GM18505 (cell line): ENCODE measurements around the gene BMPR1B.

Experiments used
- ATAC-seq: cut with Tn5 transposase; IDR thresholded peaks from one replicate; pipeline ENCODE4 v1.9.1; 2021; ENCODE audit not compliant: unreplicated experiment
- POLR2A ChIP-seq: IDR thresholded peaks from 4 replicates; pipeline ENCODE4 v1.6.1; 2011; ENCODE audit warnings: borderline replicate concordance; ENCODE audit not compliant: insufficient read depth, insufficient read length; ENCODE audit errors: extremely low read depth

BMPR1B gene

GRCh38 chr4:94918543-94918942, 160.8 kb downstream of the BMPR1B start:
- no peak for ATAC-seq
- no peak for TF ChIP-seq POLR2A

GRCh38 chr4:94920369-94920768, 162.6 kb downstream of the BMPR1B start:
- no peak for ATAC-seq
- TF ChIP-seq POLR2A = no peak

DNA sequence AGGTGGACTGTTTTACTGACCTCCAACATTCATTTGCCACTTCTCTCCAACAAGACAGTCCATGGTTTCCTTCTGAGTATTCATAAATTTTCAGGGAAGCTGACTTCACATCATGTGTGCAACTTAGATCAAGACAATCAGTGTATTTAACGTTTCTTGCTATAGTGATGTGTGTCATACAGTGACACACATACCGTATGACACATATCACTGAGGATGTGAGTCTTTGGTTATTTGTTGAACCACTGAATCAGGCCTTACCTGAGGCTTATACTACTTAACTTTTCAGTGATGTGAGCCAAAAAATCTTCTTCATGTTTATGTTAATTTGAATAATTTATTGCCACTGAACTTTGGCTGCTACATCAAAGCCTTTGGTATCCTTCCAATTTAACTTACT, 166.8 kb downstream of the BMPR1B start:
- no peak for TF ChIP-seq POLR2A
- no peak for ATAC-seq

DNA sequence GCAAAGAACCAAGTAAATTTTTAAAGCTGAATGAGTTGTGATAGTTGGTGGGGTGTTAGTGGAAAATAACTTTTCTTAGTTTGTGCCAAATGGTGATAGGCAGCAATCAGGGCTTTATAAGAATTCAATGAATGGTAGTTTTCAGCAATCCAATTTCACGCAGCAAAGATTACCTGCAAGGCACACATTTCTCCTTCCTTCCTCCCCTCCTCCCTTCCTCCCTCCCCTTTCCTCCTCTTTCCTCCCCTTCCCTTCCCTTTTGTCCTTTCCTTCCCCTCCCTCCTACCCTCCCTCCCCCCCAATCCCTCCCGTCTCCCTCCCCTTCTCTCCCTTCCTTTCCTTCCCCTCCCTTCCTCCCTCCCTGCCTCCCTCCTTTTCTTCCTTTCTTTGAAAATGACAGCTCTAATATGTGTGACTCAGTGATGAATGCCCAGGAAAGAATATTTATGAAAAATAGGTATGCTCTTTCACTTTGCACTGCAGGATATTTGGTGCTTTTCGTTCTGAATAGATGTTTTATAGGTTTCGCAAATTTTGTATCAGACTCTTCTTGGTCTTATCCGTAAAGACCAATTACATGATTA, 168.1 kb downstream of the BMPR1B start:
- TF ChIP-seq POLR2A = no peak

DNA sequence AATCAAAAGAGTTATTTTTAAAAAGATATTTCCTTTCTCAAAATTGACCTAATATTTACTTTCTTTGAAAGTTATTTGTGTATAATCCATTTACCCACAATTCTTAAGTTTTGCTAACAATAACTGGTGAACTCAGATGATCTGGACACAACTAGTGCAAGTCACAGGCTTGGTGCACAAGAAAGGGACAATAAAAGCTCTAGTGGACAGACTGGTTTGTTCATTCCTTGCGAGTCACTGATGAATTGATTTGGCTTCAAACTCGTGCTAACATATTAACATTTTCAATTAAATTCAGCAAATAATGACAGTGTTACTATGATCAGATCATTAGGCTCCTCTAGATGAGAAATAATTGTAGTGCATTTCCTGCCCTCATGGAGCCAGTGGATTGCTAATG, 169.2 kb downstream of the BMPR1B start:
- no peak for ATAC-seq

More for the DNA sequence above, 168.1 kb downstream of the BMPR1B start:
- no peak for ATAC-seq

GRCh38 chr4:94927696-94928095, 169.9 kb downstream of the BMPR1B start:
- no peak for TF ChIP-seq POLR2A
- no peak for ATAC-seq

More for the DNA sequence above, 169.2 kb downstream of the BMPR1B start:
- no peak for TF ChIP-seq POLR2A

DNA sequence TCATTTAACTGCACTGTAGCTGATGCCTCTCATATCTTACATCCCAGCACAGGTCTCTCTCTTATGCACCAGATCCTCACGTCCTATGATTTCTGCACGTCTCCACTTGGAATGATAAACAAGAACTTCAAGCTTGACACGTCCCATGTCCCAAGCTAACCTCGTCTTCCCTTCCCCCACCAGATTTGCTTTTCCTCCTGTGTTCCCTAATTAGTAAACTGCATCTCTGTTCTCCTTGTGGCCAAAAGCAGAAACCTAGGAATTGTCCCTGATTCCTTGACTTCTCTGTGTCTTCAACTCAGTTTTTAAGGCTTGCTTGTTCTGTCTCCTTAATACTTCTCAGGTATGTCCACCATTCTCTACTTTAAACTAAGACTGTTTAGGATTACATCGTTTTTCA, 171.9 kb downstream of the BMPR1B start:
- no peak for TF ChIP-seq POLR2A
- no peak for ATAC-seq

- no peak for TF ChIP-seq POLR2A
- ATAC-seq = no peak
These were observed 173.9 kb downstream of the BMPR1B start for GRCh38 chr4:94931626-94932025.

GRCh38 chr4:94932366-94932765, 174.6 kb downstream of the BMPR1B start:
- ATAC-seq = no peak
- TF ChIP-seq POLR2A = no peak

DNA sequence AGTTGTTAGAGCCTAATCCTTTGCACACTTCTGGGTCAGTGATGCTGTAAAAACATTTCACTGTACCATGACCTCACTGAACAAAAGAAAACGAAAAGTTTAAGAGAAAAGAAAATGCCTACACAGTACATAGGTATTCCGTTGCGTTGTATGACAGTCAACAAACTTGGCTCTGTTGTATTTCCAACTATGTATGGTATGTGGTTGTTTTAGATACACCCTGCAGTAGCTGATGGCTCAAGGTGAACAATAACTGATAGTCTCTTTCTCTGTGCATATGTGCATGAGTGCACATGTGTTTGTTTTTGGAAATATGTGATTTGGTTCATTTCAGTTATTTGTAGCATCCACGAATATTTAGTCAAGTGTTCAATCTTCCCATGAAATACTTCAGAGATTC, 176.0 kb downstream of the BMPR1B start:
- no peak for TF ChIP-seq POLR2A
- ATAC-seq = no peak

DNA sequence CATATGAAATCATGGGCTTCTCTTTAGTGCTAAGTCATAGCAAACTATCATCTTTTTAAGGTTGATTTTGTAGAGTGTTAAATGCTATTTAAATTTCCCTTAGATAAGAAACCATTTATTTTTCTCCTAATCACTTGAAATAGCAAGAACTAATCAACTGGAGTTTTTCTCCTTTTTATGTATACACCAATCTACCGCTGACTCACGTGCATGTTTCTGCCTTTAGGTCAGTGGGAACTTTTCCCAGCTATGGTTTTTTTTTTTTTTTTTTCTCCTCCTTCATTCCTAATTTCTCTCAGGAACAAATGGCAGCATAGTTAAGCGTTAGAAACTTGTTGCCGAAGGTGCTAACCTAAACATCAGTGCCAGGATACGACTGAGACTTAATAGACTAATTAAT, 176.4 kb downstream of the BMPR1B start:
- no peak for TF ChIP-seq POLR2A
- no peak for ATAC-seq

- TF ChIP-seq POLR2A = no peak
- ATAC-seq = no peak
These were observed 177.1 kb downstream of the BMPR1B start for GRCh38 chr4:94934864-94935263.

GRCh38 chr4:94936854-94937253, 179.1 kb downstream of the BMPR1B start:
- no peak for ATAC-seq

GRCh38 chr4:94939791-94940519, 182.2 kb downstream of the BMPR1B start:
- no peak for TF ChIP-seq POLR2A
- no peak for ATAC-seq

More at GRCh38 chr4:94936854-94937253, 179.1 kb downstream of the BMPR1B start:
- no peak for TF ChIP-seq POLR2A
